NCI-H1105 (cell line): ENCODE data around the gene RBM3.
"Not testable (repeated sequence)": the region's sequence is repeated elsewhere in the genome, so short reads cannot be mapped to it uniquely, and the experiment has no call there.

Experiments used
- DNase-seq: peaks from one replicate; lab custom pipeline; 2025; lab: John Stamatoyannopoulos, UW

Gene RBM3

DNA sequence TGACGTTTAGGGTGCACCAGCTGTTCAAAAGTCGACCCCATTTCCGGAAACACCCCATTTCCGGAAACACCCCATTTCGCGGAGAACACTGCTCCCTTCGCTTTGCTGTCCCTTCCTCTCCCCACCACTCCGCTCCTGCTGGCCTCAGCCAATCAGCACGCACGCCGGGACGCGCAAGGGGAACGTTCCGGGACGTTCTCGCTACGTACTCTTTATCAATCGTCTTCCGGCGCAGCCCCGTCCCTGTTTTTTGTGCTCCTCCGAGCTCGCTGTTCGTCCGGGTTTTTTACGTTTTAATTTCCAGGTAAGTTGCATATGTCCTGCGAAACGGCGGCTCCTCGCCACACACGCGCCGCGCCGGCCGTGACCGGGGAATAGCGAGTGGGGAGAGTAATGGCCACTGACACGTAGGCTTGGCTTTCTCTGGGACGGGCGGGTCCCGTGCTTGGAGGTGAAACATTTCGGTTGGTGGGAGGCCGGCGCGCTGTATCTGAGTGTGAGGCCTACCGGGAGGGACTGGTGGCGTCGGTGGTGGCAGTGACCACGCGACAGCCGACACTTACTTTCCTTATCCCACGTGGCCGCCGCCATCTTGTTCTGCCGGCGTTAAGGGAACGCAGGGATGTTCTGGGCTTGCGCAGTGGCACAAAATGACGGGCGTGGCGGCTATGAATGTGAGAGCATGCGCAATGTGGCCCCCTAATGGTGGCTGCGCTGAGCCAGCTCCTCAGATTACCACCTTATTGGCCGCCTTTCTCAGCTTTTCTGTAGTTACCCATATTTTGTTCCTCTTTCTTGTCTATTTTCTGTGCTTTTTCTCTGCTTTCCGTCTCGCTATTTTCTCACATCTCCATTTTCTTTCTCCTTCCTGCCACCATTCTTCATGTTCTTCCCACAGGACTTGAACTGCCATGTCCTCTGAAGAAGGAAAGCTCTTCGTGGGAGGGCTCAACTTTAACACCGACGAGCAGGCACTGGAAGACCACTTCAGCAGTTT, at the start of gene RBM3:
Gene RBM3, plus strand, starts transcription at position 215 of the 997 bp plus-strand sequence. Its CDS starts 697 bp downstream, at position 912.
- peak; percentile 83 for DNase-seq

DNA sequence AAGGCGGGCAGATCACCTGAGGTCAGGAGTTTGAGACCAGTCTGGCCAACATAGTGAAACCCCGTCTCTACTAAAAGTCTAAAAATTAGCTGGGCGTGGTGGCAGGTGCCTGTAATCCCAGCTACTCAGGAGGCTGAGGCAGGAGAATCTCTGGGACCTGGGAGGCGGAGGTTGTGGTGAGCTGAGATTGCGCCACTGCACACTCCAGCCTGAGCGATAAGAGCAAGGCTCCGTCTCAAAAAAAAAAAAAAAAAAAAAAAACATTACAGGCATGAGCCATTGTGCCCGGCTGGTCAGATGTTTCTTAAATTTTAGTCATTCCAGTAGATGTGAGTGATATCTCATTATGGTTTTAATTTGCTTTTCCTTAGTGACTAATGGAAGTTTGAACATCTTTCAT, 48.4 kb upstream of the RBM3 start:
- DNase-seq: not testable (repeated sequence)

DNA sequence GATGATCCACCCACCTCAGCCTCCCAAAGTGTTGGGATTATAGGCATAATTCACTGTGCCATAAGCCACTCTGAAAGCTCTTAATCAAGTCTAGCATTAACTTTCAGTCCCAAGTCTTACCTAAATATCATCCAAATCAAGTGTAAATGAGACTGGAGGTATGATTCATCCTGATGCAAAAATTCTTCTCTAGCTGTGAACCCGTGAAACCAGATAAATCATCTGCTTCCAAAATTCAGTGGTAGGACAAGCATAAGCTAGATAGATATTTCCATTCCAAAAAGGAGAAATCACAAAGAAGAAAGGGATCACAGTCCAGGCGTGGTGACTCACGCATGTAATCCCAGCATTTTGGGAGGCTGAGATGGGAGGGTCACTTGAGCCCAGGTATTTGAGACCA, 43.5 kb upstream of the RBM3 start:
- DNase-seq: no peak

DNA sequence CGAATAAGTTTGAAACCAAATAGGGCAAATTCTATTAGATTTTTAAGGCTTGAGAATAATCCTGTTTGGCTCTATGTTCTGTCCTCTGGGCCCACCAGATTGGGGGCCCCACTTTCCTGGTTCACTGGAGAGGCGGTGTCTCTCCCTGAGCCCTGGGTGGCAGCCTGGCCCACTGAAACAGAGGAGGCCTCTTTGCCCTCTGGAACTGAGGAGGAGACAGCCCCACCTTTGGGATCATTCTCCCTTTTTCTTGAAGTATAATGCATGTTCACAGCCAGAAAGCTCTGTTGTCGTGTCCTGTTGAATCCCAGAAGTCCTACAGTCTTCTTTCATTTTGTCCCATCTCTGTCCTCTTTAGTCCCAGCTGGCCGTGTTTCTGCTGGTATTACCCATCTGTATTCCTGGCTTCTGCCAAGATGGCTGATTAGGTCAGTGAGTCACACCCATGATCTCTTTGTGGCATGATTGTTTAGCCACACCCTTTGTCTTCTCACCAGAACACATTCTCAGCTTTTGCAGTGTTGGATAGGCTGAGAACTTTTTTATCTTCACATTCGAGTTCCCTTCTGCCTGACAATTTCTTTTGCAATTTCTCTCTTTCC, 42.8 kb upstream of the RBM3 start:
- DNase-seq: no peak

DNA sequence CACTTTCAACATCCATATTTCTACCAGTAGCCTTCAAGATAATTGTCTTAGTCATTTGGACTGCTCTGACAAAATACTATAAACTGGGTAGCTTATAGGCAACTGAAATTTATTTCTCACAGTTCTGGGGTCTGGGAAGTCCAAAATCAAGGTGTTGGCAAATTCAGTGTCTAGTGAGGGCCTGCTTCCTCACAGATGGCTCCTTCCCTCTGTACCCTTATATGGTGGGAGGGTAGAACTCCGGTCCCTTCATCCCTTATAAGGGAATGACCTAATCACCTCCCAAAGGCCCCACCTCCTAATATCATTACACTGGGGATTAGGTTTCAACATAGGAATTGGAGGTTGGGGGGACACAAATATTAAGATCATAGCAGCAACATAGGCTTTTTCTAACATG, 42.1 kb upstream of the RBM3 start:
- no peak for DNase-seq

DNA sequence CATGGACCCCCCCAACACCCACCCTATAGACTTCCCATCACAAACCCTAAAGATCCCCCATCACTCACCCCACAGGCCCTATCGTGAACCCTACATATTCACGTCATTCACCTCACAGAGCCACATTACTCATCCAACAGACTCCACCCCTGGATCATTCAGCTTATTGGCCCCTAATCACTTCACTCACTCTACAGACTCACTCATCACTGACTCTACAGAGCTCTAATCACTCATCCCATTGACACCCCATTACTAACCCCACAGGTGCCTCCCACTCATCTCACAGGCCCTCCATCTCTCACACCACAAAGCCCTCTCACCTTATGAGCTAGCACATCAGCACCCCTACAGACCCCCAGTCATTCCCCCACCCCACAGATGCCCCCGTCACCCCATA, 41.1 kb upstream of the RBM3 start:
- DNase-seq: no peak

DNA sequence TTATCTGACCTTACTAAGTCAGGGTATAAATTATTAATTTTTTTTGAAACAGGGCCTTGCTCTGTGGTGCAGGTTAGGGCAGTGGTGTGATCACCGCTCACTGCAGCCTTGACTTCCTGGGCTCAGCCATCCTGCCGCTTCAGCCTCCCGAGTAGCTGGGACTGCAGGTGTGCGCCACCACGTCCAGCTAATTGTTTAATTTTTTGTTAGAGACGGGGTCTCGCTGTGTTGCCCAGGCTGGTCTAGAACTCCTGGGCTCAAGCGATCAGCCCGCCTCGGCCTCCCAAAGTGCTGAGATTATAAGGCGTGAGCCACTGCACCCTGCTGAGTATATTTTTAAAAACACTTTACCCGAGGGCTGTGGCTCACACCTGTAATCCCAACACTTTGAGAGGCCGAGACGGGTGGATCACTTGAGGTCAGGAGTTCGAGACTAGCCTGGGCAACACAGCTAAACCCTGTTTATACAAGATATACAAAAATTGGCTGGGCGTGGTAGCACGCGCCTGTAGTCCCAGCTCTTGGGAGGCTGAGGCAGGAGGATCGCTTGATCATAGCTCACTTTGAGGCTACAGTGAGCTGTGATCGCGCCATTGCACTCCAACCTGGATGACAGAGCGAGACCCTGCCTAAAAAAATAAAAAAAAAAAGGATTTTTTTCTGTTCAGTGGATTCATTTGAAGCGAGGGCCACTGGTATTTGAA, 35.5 kb upstream of the RBM3 start:
- no peak for DNase-seq

DNA sequence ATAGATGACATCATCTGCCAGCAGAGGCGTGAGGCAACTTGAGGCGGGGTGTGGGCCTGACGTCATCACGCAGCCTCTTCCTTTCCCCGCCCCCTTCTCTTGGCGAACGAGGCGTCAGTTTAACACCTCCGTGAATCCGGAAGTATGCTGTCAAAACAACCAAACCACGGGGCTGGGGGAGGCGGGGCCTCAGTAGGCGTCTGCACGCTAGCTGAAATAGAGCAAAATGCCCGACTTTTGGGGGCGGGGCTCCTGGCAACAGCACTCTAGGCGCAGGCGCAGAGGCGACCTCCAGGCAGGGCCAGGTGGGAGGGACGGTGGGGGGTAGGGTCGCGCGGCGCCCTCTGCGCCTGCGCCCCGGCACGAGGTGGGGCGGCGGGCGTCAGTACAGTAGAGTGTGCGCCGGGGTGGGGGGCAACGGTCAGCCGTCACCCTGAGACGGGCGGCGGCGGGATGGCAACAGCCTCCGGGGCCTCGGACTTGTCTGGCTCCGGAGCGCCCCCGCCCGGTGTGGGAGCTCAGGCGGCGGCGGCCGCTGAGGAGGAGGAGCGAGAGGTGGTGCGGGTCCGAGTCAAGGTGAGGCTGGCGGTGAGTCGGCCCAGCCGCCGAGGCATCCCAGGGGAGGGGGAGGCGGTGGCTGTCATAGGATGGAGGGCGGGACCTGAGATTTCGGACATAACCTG, 34.8 kb upstream of the RBM3 start, which contains the start of gene TBC1D25:
Gene TBC1D25, plus strand, starts transcription at position 370 of the 683 bp plus-strand sequence. Its CDS starts 84 bp downstream, at position 454.
- peak; percentile 93 for DNase-seq

DNA sequence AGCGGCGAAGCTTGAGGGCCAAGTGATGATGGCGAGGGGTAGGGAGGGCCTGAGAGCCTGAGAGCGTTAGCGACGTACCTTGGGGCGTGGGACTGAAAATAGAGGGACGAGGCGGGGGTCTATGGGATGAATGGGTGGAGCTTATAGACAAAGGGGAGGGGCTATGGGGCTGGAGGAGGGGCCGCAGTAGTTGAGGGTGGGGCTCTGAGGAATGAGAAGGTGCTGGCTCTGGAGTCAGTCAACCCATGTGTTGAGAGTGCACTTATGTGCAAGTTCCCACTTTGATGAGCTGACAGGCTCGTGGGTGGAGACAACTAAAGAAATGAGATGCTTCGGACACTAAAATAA, 34.3 kb upstream of the RBM3 start:
- DNase-seq: peak; percentile 17

DNA sequence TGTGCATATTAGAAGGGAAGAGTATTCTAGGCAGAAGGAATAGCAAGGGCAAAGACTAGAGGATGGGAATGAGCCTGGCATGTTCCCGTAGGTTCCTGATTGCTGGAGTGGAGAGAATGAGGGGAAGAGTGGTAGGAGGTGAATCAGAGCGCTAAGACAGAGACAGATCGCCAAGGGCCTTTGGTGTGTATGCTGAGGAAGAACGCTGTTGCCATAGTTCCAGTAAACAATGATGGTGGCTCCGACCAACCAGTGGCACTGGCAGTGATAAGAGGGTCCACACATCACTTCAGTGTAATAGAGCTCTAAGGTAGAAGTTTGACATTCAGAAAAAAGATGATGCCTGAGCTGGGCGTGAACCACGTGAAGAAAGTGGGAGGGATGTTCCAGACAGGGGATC, 33.8 kb upstream of the RBM3 start:
- no peak for DNase-seq

DNA sequence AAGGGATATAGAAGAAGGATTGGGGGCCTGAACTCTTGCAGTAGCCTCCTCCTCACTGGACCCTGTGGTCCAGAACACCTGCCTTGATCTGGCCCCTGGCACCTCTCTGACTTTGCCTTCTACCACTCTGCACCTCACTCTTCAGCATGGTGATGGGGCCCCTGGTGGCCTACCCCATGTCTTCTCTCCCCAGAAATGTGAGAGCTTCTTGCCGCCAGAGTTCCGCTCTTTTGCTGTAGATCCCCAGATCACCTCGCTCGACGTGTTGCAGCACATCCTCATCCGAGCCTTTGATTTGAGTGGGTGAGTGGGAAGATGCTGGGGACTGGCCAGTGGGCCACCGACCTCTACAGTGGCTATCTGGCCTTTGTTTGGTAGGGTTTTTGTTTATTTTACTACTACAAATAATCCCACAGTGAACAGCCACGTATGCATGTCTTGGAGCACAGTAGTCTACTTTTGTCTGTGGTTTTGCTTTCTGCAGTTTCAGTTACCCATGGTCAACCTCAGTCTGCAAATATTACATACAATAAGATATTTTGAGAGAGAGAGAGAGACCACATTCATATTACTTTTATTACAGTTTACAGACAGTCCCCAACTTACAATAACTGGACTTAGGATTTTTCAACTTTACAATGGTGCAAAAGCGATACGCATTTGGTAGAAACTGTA, 33.0 kb upstream of the RBM3 start:
- no peak for DNase-seq

DNA sequence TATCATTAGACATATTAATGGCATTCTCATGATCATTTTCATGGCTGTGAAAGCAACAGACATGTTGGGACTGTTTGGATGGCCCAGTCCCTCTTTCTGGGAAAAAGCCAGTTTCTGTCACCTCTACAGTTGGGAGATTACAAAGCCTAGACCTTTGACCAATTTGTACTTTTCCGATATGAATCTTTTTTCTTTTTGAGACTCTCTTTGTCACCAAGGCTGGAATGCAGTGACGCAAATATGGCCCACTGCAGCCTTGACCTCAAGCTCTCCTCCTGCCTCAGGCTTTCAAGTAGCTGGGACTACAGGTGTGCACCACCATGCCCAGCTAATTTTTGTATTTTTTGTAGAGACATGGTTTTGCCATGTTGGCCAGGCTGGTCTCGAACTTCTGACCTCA, 25.4 kb upstream of the RBM3 start:
- no peak for DNase-seq

DNA sequence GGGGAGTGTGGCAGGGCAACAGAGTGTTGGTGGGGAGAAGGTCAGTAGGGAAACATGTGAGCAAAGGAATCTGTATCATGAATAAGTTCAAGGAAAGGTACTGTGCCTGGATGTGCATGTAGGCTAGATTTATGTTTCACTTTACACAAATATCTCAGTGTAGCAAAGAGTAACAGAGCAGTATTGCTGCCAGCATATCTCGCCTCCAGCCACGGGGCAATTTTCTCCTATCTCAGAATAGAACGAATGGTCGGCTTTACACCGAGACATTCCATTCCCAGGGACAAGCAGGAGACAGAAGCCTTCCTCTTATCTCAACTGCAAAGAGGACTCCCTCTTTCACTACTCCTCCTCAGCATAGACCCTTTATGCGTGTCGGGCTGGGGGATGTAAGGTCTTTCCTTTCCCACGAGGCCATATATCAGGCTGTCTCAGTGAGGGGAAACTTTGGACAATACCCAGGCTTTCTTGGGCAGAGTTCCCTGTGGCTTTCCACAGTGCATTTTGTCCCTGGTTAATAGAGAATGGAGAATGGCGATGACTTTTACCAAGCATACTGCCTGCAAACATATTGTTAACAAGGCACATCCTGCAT, 18.5 kb upstream of the RBM3 start:
- DNase-seq: not testable (repeated sequence)

DNA sequence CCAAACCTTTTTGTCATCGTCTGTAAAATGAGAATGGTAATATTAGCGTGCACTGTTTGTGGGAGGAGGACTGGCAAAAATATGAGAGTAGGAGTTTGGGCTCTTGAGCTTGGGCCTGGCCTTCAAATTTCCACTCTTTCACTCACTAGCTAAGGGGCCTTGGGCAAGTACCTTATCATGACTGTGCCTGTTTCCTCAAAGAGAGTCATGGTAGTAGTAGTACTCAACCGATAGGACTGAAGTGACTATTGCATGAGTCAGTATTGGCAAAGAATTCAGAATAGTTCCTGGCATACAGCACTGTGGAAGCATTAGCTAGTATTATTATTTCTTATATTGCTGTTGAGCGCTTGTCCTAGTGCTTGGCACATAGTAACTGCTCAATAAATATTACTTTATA, 16.0 kb upstream of the RBM3 start:
- no peak for DNase-seq

DNA sequence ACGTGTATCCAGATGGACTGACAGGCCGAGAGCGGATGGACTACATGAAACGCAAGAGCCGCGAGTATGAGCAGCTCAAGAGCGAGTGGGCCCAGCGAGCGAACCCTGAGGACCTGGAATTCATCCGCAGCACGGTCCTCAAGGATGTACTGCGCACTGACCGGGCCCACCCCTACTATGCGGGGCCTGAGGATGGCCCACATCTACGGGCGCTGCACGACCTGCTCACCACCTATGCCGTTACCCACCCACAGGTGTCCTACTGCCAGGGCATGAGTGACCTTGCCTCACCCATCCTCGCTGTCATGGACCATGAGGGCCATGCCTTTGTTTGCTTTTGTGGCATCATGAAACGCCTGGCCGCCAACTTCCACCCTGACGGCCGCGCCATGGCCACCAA, 14.6 kb upstream of the RBM3 start:
- no peak for DNase-seq

DNA sequence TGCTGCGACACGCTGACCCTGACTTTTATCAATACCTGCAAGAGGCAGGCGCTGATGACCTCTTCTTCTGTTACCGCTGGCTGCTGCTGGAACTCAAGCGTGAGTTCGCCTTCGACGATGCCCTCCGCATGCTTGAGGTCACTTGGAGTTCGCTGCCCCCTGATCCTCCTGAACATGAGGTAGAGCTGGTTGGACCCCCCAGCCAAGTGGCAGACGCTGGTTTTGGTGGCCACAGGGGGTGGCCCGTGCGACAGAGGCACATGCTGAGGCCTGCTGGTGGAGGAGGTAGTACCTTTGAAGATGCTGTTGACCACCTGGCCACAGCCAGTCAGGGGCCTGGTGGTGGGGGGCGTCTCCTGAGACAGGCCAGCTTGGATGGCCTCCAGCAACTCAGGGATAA, 14.2 kb upstream of the RBM3 start:
- no peak for DNase-seq

DNA sequence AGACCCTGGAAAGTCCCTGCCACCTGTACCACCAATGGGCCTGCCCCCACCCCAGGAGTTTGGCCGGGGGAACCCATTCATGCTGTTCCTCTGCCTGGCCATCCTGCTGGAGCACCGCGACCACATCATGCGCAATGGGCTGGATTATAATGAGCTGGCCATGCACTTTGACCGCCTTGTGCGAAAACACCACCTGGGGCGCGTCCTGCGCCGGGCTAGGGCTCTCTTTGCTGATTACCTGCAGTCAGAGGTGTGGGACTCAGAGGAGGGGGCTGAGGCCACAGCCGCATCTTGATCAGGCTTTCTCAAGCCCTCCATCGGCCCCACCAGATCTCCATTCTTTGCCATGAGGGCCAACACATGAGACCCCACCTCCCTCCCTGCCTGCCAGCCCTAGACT, 13.6 kb upstream of the RBM3 start:
- no peak for DNase-seq

DNA sequence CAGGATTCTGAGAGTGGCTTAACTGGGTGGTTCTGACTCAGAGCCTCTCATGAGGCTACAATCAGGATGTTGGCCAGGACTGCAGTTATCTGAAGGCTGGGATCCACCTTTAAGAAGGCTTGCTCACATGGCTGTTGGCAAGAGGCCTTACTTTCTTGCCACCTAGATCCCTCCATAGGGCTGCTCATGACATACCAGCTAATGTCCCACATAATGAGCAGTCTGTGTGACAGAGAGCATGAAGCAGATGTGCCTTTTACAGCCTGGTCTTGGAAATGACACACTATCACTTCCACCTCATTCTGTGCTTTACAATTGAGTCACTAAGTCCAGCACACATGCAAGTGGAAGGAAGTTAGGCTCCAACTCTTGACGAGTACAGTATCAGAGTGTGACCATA, 4.3 kb upstream of the RBM3 start:
- DNase-seq: no peak

DNA sequence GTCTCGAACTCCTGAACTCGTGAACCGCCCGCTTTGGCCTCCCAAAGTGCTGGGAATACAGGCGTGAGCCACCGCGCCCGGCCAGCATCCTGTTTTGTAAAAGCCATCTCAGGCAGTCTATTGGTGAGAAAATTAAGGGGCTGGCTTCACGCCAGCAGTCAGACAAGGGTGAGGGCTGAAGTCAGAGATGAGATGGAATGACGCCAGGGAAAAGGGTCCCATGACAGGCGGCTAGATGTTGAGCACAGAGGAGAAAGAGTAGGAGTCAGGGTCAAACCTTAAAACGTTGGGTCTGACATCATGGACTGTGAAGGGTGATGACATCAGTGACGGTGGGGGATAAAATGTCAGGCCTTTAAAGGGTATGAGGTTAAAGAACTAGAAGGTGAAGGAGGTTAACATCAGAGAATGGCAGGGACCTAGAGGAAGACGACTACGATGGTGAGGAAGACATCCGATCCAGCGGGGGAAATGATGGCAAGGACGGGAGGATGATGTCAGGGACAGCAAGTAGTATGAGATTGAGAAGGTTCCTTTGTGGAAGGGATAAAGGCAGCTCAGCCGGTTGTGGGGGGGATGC, 504 bp upstream of the RBM3 start:
- peak; percentile 39 for DNase-seq

DNA sequence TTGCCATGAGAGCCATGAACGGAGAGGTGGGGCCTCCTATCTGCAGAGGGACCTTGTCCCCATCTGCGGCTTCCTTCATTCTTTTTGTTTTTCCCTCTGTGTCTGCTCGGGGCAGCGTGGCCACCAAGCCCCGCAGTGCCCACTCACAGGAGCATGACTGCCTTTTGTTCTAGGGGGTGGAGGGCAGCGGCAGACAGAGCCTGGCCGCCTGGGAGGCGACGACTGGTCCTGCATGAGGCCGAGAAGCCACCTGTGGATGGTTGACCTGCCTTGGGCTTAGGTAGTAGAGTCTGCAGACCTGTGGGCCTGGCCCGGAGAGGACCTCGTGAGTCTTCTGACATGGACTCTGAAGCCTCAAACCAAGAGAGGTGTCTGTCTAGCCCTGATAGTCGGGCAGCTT, 1.4 kb downstream of the RBM3 start:
- DNase-seq: no peak

DNA sequence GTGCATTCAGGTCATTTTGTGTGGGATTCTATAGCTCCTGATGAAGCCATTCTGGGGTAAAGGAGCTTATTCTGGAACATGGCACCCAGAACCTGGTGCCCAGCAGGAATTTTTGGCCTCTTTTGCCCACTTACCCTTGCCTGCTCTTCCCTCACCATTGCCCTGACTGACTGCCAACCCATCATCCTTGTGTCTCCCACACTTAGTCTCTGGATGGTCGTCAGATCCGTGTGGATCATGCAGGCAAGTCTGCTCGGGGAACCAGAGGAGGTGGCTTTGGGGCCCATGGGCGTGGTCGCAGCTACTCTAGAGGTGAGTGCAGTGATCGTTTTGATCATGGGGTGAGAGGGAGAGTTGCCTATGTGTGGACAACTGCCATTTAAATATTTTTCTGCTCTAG, 1.8 kb downstream of the RBM3 start:
- DNase-seq: no peak
